Neural progenitor cell (in vitro differentiated cells): ENCODE data around the gene ABHD2. TPM values are rescaled to one million over a fixed set of nuclear protein-coding genes. Genes with fewer than 3 reads are reported as not detected.

Experiments
- DNase-seq: peaks from one replicate; pipeline ENCODE4 v3.0.0-alpha.2; 2016; ENCODE audit warnings: low spot score
- H2AFZ ChIP-seq: fragments of 200-600 bp; sonication (generic); replicated peaks from 2 replicates; pipeline ENCODE4 v1.6.1; 2016; ENCODE audit warnings: antibody characterized with exemption
- H3F3A ChIP-seq: fragments of 200-600 bp; sonication (generic); 2 replicates; pipeline ENCODE4 v1.6.1; 2016; ENCODE audit warnings: antibody characterized with exemption, low read depth
- H3K27ac ChIP-seq: fragments of 200-600 bp; sonication (generic); 2 replicates; pipeline ENCODE4 v1.5.1; 2016; ENCODE audit warnings: mild to moderate bottlenecking
- H3K27me3 ChIP-seq: fragments of 200-600 bp; sonication (generic); 2 replicates; pipeline ENCODE4 v1.6.1; 2016; ENCODE audit warnings: mild to moderate bottlenecking, moderate library complexity
- H3K36me3 ChIP-seq: fragments of 200-600 bp; sonication (generic); 2 replicates; pipeline ENCODE4 v1.5.1; 2016
- H3K4me1 ChIP-seq: fragments of 200-600 bp; sonication (generic); 2 replicates; pipeline ENCODE4 v1.6.1; 2016; ENCODE audit warnings: mixed run types
- H3K4me2 ChIP-seq: fragments of 200-600 bp; sonication (generic); 2 replicates; pipeline ENCODE4 v1.6.1; 2016
- H3K4me3 ChIP-seq: fragments of 200-600 bp; sonication (generic); 2 replicates; pipeline ENCODE4 v1.5.1; 2016
- H3K79me2 ChIP-seq: fragments of 200-600 bp; sonication (generic); 2 replicates; pipeline ENCODE4 v1.6.1; 2016; ENCODE audit warnings: low read depth
- H3K9ac ChIP-seq: fragments of 200-600 bp; sonication (generic); 2 replicates; pipeline ENCODE4 v1.6.1; 2016
- H3K9me3 ChIP-seq: fragments of 200-600 bp; sonication (generic); 2 replicates; pipeline ENCODE4 v1.5.1; 2016; ENCODE audit warnings: low read depth
- H4K20me1 ChIP-seq: fragments of 200-600 bp; sonication (generic); 2 replicates; pipeline ENCODE4 v1.6.1; 2016; ENCODE audit warnings: low read depth
- H3K27ac Mint-ChIP-seq: 3 replicates; pipeline ENCODE4 v1.8.0; 2021; ENCODE audit warnings: mixed read lengths
- H3K27me3 Mint-ChIP-seq: 2 replicates; pipeline ENCODE4 v1.8.0; 2022; ENCODE audit warnings: low read depth, mild to moderate bottlenecking, inconsistent platforms, moderate library complexity, mixed read lengths; ENCODE audit not compliant: insufficient read depth
- H3K36me3 Mint-ChIP-seq: 3 replicates; pipeline ENCODE4 v1.8.0; 2021; ENCODE audit warnings: mixed read lengths
- H3K4me1 Mint-ChIP-seq: 3 replicates; pipeline ENCODE4 v1.8.0; 2021; ENCODE audit warnings: mixed read lengths
- H3K4me3 Mint-ChIP-seq: 3 replicates; pipeline ENCODE4 v1.8.0; 2021; ENCODE audit warnings: mild to moderate bottlenecking, moderate library complexity, mixed read lengths
- H3K9me3 Mint-ChIP-seq: 3 replicates; pipeline ENCODE4 v1.8.0; 2020; ENCODE audit warnings: mixed read lengths
- EZH2 ChIP-seq: fragments of 200-600 bp; sonication (generic); IDR thresholded peaks from 2 replicates; pipeline ENCODE4 v1.6.1; 2017; ENCODE audit warnings: antibody characterized with exemption, mild to moderate bottlenecking, moderate library complexity
- EZH2phosphoT487 ChIP-seq: fragments of 200-600 bp; sonication (generic); IDR thresholded peaks from 2 replicates; pipeline ENCODE4 v1.6.1; 2017; ENCODE audit warnings: antibody characterized with exemption
- total RNA-seq: library from RNA; depleted of rRNA; stranded (reverse); fragments of >200 nt; gene quantifications from 2 replicates; pipeline ENCODE4 v1.2.3, GENCODE V29; 2015; ENCODE audit warnings: low replicate concordance
- TF ChIP-seq, protein P1 (sequence below): fragments of 200-600 bp; sonication (generic); IDR thresholded peaks from 2 replicates; pipeline ENCODE4 v1.5.1; 2017; ENCODE audit warnings: antibody characterized with exemption, mild to moderate bottlenecking

Gene ABHD2
- total RNA-seq, 1 donor from 2014 or later = 10.9 TPM

DNA sequence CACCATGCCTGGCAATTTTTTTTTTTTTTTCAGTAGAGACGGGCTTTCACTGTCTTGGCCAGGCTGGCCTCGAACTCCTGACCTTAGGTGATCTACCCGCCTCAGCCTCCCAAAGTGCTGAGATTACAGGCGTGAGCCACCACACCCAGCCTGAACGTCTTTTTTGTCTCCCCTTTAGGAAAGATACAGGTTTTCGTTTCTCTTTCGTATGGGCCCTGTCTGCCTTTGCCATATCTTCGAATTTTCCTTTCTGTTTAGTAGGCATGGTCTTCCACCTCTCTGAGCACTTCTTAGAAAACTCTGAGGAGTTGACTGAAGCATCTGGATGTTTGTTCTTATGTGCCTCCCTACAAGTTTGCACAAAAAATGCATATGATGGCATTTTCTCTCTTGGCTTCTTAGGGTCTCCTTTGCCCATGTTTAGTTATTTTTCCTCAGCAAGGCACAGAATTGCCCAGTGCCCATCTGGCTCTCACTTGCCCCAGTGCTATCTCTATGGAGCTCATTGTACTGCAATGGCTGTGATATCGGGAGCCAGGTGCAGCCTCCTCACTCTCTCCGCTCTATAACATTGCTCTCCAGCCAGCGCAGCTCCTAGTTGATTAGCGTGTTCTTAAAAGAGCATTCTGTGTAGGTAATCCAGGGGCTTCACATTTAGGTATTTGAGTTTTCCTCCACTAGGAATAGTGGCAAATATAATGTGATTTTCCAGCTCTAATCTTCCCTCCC is 48.0 kb downstream of the ABHD2 start:
- H3K4me1 Mint-ChIP-seq = no peaks in the 10 kb centered on the region
- no peak overlapping the region for H3K4me3 Mint-ChIP-seq
- no peaks in the 10 kb centered on the region for H4K20me1 ChIP-seq
- peaks cover 2% of the 10 kb centered on the region for H3K27me3 Mint-ChIP-seq
- H3K79me2 ChIP-seq = no peaks in the 10 kb centered on the region
- no peaks in the 10 kb centered on the region for H3K27me3 ChIP-seq
- no peak overlapping the region for H3K27ac Mint-ChIP-seq
- H3K4me3 ChIP-seq = no peak overlapping the region
- DNase-seq = no peak
- TF ChIP-seq EZH2phosphoT487 (no peak), EZH2 (no peak)
- TF ChIP-seq, protein P1, sequence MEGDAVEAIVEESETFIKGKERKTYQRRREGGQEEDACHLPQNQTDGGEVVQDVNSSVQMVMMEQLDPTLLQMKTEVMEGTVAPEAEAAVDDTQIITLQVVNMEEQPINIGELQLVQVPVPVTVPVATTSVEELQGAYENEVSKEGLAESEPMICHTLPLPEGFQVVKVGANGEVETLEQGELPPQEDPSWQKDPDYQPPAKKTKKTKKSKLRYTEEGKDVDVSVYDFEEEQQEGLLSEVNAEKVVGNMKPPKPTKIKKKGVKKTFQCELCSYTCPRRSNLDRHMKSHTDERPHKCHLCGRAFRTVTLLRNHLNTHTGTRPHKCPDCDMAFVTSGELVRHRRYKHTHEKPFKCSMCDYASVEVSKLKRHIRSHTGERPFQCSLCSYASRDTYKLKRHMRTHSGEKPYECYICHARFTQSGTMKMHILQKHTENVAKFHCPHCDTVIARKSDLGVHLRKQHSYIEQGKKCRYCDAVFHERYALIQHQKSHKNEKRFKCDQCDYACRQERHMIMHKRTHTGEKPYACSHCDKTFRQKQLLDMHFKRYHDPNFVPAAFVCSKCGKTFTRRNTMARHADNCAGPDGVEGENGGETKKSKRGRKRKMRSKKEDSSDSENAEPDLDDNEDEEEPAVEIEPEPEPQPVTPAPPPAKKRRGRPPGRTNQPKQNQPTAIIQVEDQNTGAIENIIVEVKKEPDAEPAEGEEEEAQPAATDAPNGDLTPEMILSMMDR = no peak
- peaks cover 6% of the 10 kb centered on the region for H3K36me3 Mint-ChIP-seq
- H3K9me3 Mint-ChIP-seq = no peaks in the 10 kb centered on the region
- H3K27ac ChIP-seq = no peak overlapping the region
- H3K36me3 ChIP-seq = no peaks in the 10 kb centered on the region
- no peak overlapping the region for H3K4me2 ChIP-seq
- no peaks in the 10 kb centered on the region for H3F3A ChIP-seq
- H2AFZ ChIP-seq = no peak overlapping the region
- no peak overlapping the region for H3K9ac ChIP-seq
- no peaks in the 10 kb centered on the region for H3K4me1 ChIP-seq
- H3K9me3 ChIP-seq = no peaks in the 10 kb centered on the region

DNA sequence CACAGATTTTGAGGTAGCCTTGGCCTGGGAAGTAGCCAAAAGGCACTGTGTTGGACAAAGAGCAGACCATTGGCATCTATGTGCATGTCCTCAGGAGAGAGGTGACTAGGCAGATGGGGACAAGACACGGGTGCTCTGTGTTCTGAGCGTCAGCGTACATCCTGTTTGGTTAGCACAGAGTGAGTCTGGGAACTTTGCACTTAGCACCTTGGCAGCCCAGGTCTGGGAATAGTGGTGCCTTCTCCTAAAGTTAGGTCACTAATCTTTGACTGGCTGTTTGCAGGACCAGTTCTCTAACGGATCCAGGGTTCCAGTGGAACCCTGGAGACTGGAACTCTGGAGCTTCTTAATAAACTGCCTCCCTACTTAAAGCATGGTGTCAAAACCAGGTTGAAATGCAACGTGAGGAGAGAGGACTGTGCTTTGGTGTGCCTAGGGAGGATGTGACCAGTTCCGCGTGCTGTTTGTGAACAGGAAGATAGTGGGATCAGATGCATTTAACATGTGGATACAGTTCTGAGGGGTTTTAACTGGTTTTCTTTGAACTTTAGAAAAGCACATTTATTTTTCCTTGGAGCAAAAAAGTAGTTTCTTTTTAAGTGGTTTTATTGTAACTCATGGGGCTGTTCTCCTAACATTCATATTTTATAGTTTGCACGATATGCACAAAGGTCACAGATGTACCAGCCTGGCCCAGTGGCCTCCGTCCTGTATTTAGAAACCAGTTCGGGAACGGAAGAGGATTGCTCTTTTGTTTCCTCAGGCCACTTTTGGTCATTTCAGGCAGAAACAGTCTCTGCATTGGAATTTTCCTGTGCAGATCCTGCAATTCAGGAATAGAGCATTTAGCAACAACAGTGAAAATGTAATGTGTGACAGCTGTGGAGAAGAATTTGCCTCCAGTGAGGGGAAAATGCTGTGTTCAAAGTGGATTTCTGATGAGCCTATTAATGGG is 48.8 kb downstream of the ABHD2 start:
- no peaks in the 10 kb centered on the region for H3K4me1 ChIP-seq
- no peak overlapping the region for H2AFZ ChIP-seq
- H3K27me3 Mint-ChIP-seq = peaks cover 2% of the 10 kb centered on the region
- no peaks in the 10 kb centered on the region for H3K9me3 Mint-ChIP-seq
- H3K9ac ChIP-seq = no peak overlapping the region
- no peaks in the 10 kb centered on the region for H3K9me3 ChIP-seq
- H3K79me2 ChIP-seq = no peaks in the 10 kb centered on the region
- H4K20me1 ChIP-seq = no peaks in the 10 kb centered on the region
- no peaks in the 10 kb centered on the region for H3K27me3 ChIP-seq
- no peak for DNase-seq
- peak overlapping the region; percentile 15 for H3K27ac Mint-ChIP-seq
- H3K36me3 Mint-ChIP-seq = peaks cover 6% of the 10 kb centered on the region
- no peaks in the 10 kb centered on the region for H3K36me3 ChIP-seq
- no peaks in the 10 kb centered on the region for H3F3A ChIP-seq
- no peak overlapping the region for H3K4me2 ChIP-seq
- H3K4me1 Mint-ChIP-seq = no peaks in the 10 kb centered on the region
- TF ChIP-seq EZH2phosphoT487 (no peak), EZH2 (no peak)
- TF ChIP-seq, protein P1 = no peak
- no peak overlapping the region for H3K27ac ChIP-seq
- H3K4me3 Mint-ChIP-seq = no peak overlapping the region
- H3K4me3 ChIP-seq = no peak overlapping the region

DNA sequence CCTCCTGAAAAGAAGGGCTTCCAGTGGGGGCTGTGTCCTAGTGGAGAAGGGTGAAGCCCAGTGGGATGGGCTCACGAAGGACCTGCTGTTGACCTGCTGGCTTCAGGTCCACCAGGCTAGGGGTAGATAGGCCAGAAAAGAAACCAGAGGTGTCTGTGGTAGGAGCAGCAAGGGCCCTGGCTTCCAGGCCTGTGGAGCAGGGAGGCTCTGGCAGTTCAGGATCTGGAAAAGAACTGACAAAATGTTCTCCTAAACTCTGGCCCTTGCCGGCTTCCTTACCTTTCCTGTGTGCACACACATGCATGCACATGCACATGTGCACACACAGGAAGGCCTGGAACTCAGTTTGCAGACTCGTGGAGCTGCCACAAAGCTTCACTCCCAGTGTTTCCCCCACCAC is 49.7 kb downstream of the ABHD2 start:
- no peaks in the 10 kb centered on the region for H3K79me2 ChIP-seq
- Mint-ChIP-seq H3K36me3 (peaks cover 6% of the 10 kb centered on the region), H3K4me1 (no peaks in the 10 kb centered on the region), H3K27ac (no peak overlapping the region), H3K4me3 (no peak overlapping the region), H3K9me3 (no peaks in the 10 kb centered on the region), H3K27me3 (peaks cover 2% of the 10 kb centered on the region)
- no peak for DNase-seq
- H2AFZ ChIP-seq = no peak overlapping the region
- no peaks in the 10 kb centered on the region for H3F3A ChIP-seq
- H3K27me3 ChIP-seq = no peaks in the 10 kb centered on the region
- H3K4me3 ChIP-seq = no peak overlapping the region
- TF ChIP-seq, protein P1 = no peak
- TF ChIP-seq EZH2 (no peak), EZH2phosphoT487 (no peak)
- no peaks in the 10 kb centered on the region for H3K9me3 ChIP-seq
- no peak overlapping the region for H3K27ac ChIP-seq
- H3K4me1 ChIP-seq = no peaks in the 10 kb centered on the region
- H3K9ac ChIP-seq = no peak overlapping the region
- no peaks in the 10 kb centered on the region for H4K20me1 ChIP-seq
- no peaks in the 10 kb centered on the region for H3K36me3 ChIP-seq
- no peak overlapping the region for H3K4me2 ChIP-seq
